ENCODE results near the gene ADGRL4.

The ADGRL4 gene

DNA sequence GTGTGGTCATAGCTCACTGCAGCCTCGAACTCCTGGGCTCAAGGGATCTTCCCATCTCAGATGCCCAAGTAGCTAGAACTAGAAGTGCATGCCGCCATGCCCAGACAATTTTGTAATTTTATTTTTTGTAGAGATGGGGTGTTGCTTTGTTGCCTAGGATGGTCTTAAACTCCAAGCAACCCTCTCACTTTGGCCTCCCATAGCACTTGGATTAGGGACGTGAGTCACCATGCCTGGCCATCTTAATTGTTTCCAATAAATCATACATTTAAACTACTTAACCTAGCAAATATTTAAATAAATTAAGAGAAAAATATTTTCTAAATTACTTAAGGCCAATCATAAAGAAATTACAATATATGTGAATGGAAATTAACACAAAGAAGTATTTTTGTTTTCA, 35.1 kb upstream of the ADGRL4 start:
- TF ChIP-seq, protein P1, sequence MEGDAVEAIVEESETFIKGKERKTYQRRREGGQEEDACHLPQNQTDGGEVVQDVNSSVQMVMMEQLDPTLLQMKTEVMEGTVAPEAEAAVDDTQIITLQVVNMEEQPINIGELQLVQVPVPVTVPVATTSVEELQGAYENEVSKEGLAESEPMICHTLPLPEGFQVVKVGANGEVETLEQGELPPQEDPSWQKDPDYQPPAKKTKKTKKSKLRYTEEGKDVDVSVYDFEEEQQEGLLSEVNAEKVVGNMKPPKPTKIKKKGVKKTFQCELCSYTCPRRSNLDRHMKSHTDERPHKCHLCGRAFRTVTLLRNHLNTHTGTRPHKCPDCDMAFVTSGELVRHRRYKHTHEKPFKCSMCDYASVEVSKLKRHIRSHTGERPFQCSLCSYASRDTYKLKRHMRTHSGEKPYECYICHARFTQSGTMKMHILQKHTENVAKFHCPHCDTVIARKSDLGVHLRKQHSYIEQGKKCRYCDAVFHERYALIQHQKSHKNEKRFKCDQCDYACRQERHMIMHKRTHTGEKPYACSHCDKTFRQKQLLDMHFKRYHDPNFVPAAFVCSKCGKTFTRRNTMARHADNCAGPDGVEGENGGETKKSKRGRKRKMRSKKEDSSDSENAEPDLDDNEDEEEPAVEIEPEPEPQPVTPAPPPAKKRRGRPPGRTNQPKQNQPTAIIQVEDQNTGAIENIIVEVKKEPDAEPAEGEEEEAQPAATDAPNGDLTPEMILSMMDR (conservative IDR thresholded peaks at IDR 0.05; ENCODE audit: low read depth, low read length) = no peak
- DNase-seq (ENCODE audit: low read depth) = no peak
- no peak overlapping the region for H3K4me3 ChIP-seq (ENCODE audit: low read depth, low read length)

GRCh38 chr1:79040424-79041082, 34.0 kb upstream of the ADGRL4 start:
- peak overlapping the region; percentile 37 for H3K4me3 ChIP-seq (ENCODE audit: low read depth, low read length)
- TF ChIP-seq, protein P1 (conservative IDR thresholded peaks at IDR 0.05; ENCODE audit: low read depth, low read length) = no peak
- DNase-seq (ENCODE audit: low read depth) = no peak

DNA sequence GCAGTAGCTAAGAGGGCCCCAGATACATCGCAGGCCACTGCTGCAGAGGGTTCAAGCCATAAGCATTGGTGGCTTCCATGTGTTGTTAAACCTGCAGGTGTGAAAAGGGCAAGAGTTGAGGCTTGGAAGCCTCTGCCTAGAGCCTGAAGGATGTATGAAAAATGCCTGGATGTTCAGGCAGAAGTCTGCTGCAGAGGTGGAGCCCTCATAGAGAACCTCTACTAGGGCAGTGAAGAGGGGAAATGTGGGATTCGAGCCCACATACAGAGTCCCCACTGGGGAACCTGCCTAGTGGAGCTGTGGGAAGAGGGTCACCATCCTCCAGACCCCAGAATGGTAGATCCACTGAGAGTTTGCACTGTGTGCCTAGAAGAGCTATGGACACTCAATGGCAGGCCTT, 30.6 kb upstream of the ADGRL4 start:
- H3K4me3 ChIP-seq (ENCODE audit: low read depth, low read length) = no peak overlapping the region
- TF ChIP-seq, protein P1 (conservative IDR thresholded peaks at IDR 0.05; ENCODE audit: low read depth, low read length) = no peak
- DNase-seq (ENCODE audit: low read depth) = no peak

GRCh38 chr1:79012500-79012899, 6.0 kb upstream of the ADGRL4 start:
- DNase-seq (ENCODE audit: low read depth) = no peak
- H3K4me3 ChIP-seq (ENCODE audit: low read depth, low read length) = no peak overlapping the region

DNA sequence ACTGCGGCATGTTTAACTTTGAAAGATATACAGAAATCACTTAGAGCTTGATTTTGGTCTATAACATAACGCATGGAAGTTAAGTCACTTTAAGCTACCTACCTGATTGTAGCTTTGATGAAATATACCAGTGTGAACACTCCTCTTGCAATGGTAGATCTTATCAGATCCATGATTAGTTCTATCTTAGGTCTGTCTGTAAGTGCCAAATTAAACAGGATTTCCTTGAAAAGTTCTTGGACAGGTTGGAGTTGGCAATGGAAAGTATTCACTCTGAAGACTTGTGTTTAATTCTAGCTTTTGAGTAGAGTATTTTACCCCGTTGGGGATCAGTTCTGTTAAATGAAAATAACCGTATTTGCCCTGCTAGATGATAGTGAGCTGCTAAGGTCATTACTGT, 4.1 kb upstream of the ADGRL4 start:
- TF ChIP-seq, protein P1 (conservative IDR thresholded peaks at IDR 0.05; ENCODE audit: low read depth, low read length) = no peak
- no peak overlapping the region for H3K4me3 ChIP-seq (ENCODE audit: low read depth, low read length)
- no peak for DNase-seq (ENCODE audit: low read depth)

More at GRCh38 chr1:79012500-79012899, 6.0 kb upstream of the ADGRL4 start:
- TF ChIP-seq, protein P1 (conservative IDR thresholded peaks at IDR 0.05; ENCODE audit: low read depth, low read length) = no peak

GRCh38 chr1:79005945-79006344, 585 bp downstream of the ADGRL4 start:
- TF ChIP-seq, protein P1 (conservative IDR thresholded peaks at IDR 0.05; ENCODE audit: low read depth, low read length) = no peak
- H3K4me3 ChIP-seq (ENCODE audit: low read depth, low read length) = peak overlapping the region; percentile 73
- peak; percentile 33 for DNase-seq (ENCODE audit: low read depth)

DNA sequence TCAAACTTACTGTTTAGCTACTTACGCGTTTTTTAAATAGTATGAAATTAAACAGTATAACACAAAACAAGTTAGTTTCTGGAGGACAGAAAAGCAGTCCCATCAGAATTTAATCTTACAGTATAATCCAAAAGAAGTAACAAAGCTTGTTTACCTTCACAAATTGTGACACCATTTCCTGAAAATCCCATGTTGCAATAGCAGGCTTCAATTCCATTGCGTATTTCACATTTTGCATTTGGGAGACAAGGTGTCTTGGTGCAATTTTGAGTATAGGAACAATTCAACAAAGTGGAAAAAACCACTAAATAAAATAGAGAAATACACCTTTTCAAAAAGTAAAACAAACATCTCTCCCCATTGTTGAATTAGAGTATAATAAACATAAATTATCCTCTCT, 1.6 kb downstream of the ADGRL4 start:
- peak; percentile 30 for DNase-seq (ENCODE audit: low read depth)
- H3K4me3 ChIP-seq (ENCODE audit: low read depth, low read length) = no peak overlapping the region

More for the DNA sequence above, 1.6 kb downstream of the ADGRL4 start:
- TF ChIP-seq, protein P1 (conservative IDR thresholded peaks at IDR 0.05; ENCODE audit: low read depth, low read length) = no peak
